Kidney epithelial cell (primary cell): ENCODE results near the gene MAGEB5. TPM values are rescaled to one million over a fixed set of nuclear protein-coding genes. Genes with fewer than 3 reads are reported as not detected.
"Not testable (repeated sequence)": the region's sequence is repeated elsewhere in the genome, so short reads cannot be mapped to it uniquely, and the experiment has no call there.

Experiments
- DNase-seq: peaks from one replicate; pipeline ENCODE4 v3.0.0-alpha.2; 2010; ENCODE audit warnings: low read depth
- H3K27me3 ChIP-seq: 2 replicates; pipeline ENCODE4 v1.6.0; 2011; ENCODE audit warnings: low read length; ENCODE audit not compliant: control insufficient read depth, insufficient read depth
- H3K36me3 ChIP-seq: 2 replicates; pipeline ENCODE4 v1.5.1; 2011; ENCODE audit warnings: low read length; ENCODE audit not compliant: control insufficient read depth, insufficient read depth
- H3K4me3 ChIP-seq: 2 replicates; pipeline ENCODE4 v1.5.1; 2011; ENCODE audit warnings: low read depth, mild to moderate bottlenecking, control low read depth, low read length
- CTCF ChIP-seq: IDR thresholded peaks from 2 replicates; pipeline ENCODE4 v1.5.1; 2011; ENCODE audit warnings: mild to moderate bottlenecking, moderate library complexity, low read length, control low read depth, inconsistent platforms; ENCODE audit not compliant: insufficient read depth, poor library complexity, severe bottlenecking
- total RNA-seq: library from RNA; depleted of rRNA; stranded (reverse); fragments of >200 nt; gene quantifications from 2 replicates; pipeline ENCODE4 v1.2.3, GENCODE V29; 2015

Gene MAGEB5
- total RNA-seq: not detected in 2 replicates

- H3K27me3 ChIP-seq: no peaks in the 10 kb centered on the region
- DNase-seq: no peak
- H3K36me3 ChIP-seq: no peaks in the 10 kb centered on the region
- TF ChIP-seq CTCF: no peak
- no peak within 1 kb of the TSS for H3K4me3 ChIP-seq
These were observed at the start of gene MAGEB5 for GRCh38 chrX:26215869-26216268. Gene MAGEB5, plus strand, starts transcription at chrX:26216169. Its CDS starts 1,133 bp downstream, at chrX:26217302.

- H3K27me3 ChIP-seq: no peaks in the 10 kb centered on the region
- H3K36me3 ChIP-seq: no peaks in the 10 kb centered on the region
- DNase-seq: no peak
- no peak within 1 kb of the TSS for H3K4me3 ChIP-seq
- TF ChIP-seq CTCF: no peak
These were observed 23.8 kb upstream of the MAGEB5 start, which contains the start of gene MAGEB6 for GRCh38 chrX:26192204-26192603. Gene MAGEB6, plus strand, starts transcription at chrX:26192440. Its CDS starts 1,407 bp downstream, at chrX:26193847.

GRCh38 chrX:26203561-26203960, 12.4 kb upstream of the MAGEB5 start:
- no peak overlapping the region for H3K4me3 ChIP-seq
- no peaks in the 10 kb centered on the region for H3K36me3 ChIP-seq
- DNase-seq: no peak
- H3K27me3 ChIP-seq: no peaks in the 10 kb centered on the region
- TF ChIP-seq CTCF: no peak

- not testable (repeated sequence) for H3K4me3 ChIP-seq, DNase-seq, H3K36me3 ChIP-seq, H3K27me3 ChIP-seq
These were observed 11.3 kb upstream of the MAGEB5 start for GRCh38 chrX:26204717-26205116.

- Histone ChIP-seq H3K4me3 (no peak overlapping the region), H3K36me3 (no peaks in the 10 kb centered on the region), H3K27me3 (no peaks in the 10 kb centered on the region)
- no peak for TF ChIP-seq CTCF
- no peak for DNase-seq
These were observed 8.0 kb upstream of the MAGEB5 start for GRCh38 chrX:26208012-26208411.

- DNase-seq: no peak
- H3K36me3 ChIP-seq: no peaks in the 10 kb centered on the region
- H3K27me3 ChIP-seq: no peaks in the 10 kb centered on the region
- TF ChIP-seq CTCF: no peak
- H3K4me3 ChIP-seq: no peak overlapping the region
These were observed 3.4 kb downstream of the MAGEB5 start for GRCh38 chrX:26219351-26219750.
